DMS114 treated with DMSO at 0.1 percent for 48 hours (cell line): ENCODE results near the gene HSPA14.
"Not testable (repeated sequence)": the region's sequence is repeated elsewhere in the genome, so short reads cannot be mapped to it uniquely, and the experiment has no call there.

ENCODE experiments used
- DNase-seq: peaks from one replicate; lab custom pipeline; 2025; ENCODE audit not compliant: unreplicated experiment; lab: John Stamatoyannopoulos, UW

Gene HSPA14

GRCh38 chr10:14837757-14838581 is at the start of gene HSPA14, which contains the start of the genes CDNF and MSANTD7:
Gene HSPA14 (plus strand): TSS chr10:14838306. CDS start chr10:14838403, 97 bp downstream.
Gene CDNF (minus strand): TSS chr10:14838037. CDS start chr10:14837946, 91 bp downstream.
Gene MSANTD7 (plus strand): TSS chr10:14838306. CDS start chr10:14842285, 3,979 bp downstream.
- peak; percentile 99 for DNase-seq

- DNase-seq, result no peak
These were observed 39.5 kb upstream of the HSPA14 start for GRCh38 chr10:14798636-14799035.

- DNase-seq, result no peak
These were observed 37.7 kb upstream of the HSPA14 start for GRCh38 chr10:14800397-14800796.

GRCh38 chr10:14801723-14802122 is 36.4 kb upstream of the HSPA14 start:
- no peak for DNase-seq

- DNase-seq, result no peak
These were observed 34.3 kb upstream of the HSPA14 start for GRCh38 chr10:14803827-14804226.

GRCh38 chr10:14806318-14806717 is 31.8 kb upstream of the HSPA14 start:
- no peak for DNase-seq

- DNase-seq, result no peak
These were observed 26.8 kb upstream of the HSPA14 start for GRCh38 chr10:14810969-14811953.

- no peak for DNase-seq
These were observed 25.8 kb upstream of the HSPA14 start for GRCh38 chr10:14812271-14812670.

- no peak for DNase-seq
These were observed 22.4 kb upstream of the HSPA14 start for GRCh38 chr10:14815681-14816080.

GRCh38 chr10:14816717-14817116 is 21.4 kb upstream of the HSPA14 start:
- DNase-seq, result not testable (repeated sequence)

- no peak for DNase-seq
These were observed 17.9 kb upstream of the HSPA14 start for GRCh38 chr10:14820010-14820774.

- DNase-seq, result no peak
These were observed 17.3 kb upstream of the HSPA14 start for GRCh38 chr10:14820775-14821154.

GRCh38 chr10:14821635-14822375 is 16.3 kb upstream of the HSPA14 start:
- no peak for DNase-seq

- DNase-seq, result peak; percentile 33
These were observed 15.0 kb upstream of the HSPA14 start for GRCh38 chr10:14822879-14823755.

GRCh38 chr10:14823966-14824365 is 14.1 kb upstream of the HSPA14 start:
- DNase-seq, result no peak

- DNase-seq, result no peak
These were observed 11.9 kb upstream of the HSPA14 start for GRCh38 chr10:14826076-14826829.

- DNase-seq, result no peak
These were observed 5.0 kb upstream of the HSPA14 start for GRCh38 chr10:14833106-14833505.

GRCh38 chr10:14836208-14836607 is 1.9 kb upstream of the HSPA14 start:
- no peak for DNase-seq
